Upper lobe of left lung (tissue), 4 donors: ENCODE measurements around the gene FOXN1.

Source experiments
- CTCF ChIP-seq, 6 experiments: fragments of 450-650 bp in 4 of 6; fragments of 200-600 bp in 2 of 6; sonication (generic) in 2 of 6; IDR thresholded peaks; one replicate each; pipeline ENCODE4 v1.5.1; 2016 to 2019; ENCODE audit warnings: antibody characterized with exemption in 6 of 6
- EP300 ChIP-seq, 4 donors: sonication (generic); formaldehyde crosslinking; IDR thresholded peaks; one replicate each; pipeline ENCODE4 v1.5.1; 2017; ENCODE audit warnings: antibody characterized with exemption in 4 of 4, control low read depth in 2 of 4
- POLR2A ChIP-seq, 4 donors: fragments of 450-650 bp; IDR thresholded peaks; one replicate each; pipeline ENCODE4 v1.5.1; 2016 to 2017; ENCODE audit warnings: antibody characterized with exemption in 4 of 4, mild to moderate bottlenecking in 2 of 4
- POLR2AphosphoS5 ChIP-seq, 2 donors: sonication (generic); formaldehyde crosslinking; IDR thresholded peaks; one replicate each; pipeline ENCODE4 v1.5.1; 2017; ENCODE audit warnings: antibody characterized with exemption in 2 of 2

GRCh38 chr17:28476076-28476865, 29.9 kb upstream of the FOXN1 start:
- TF ChIP-seq CTCF (IDR thresholded peaks at IDR 0.05) = no peak
- no peak for TF ChIP-seq POLR2A (IDR thresholded peaks at IDR 0.05)
- no peak for TF ChIP-seq POLR2AphosphoS5 (IDR thresholded peaks at IDR 0.05)
- no peak for TF ChIP-seq EP300 (IDR thresholded peaks at IDR 0.05)
